Keratinocyte (primary cell): Measurements from ENCODE around the gene CDC20. TPM values are rescaled to one million over a fixed set of nuclear protein-coding genes. Genes with fewer than 3 reads are reported as not detected.

ENCODE experiments used
- DNase-seq: peaks from one replicate; pipeline ENCODE4 v3.0.0-alpha.2; 2011; ENCODE audit warnings: low read depth, missing footprints, low spot score
- FAIRE-seq: peaks from 2 replicates; lab custom pipeline; 2011; peaks lifted over from hg19 to GRCh38; lab: Jason Lieb, UNC
- H2AFZ ChIP-seq: 2 replicates; pipeline ENCODE4 v1.6.0; 2012; ENCODE audit warnings: low read length, control low read depth, inconsistent platforms; ENCODE audit not compliant: control insufficient read depth
- H3K27ac ChIP-seq: 2 replicates; pipeline ENCODE4 v1.5.1; 2011; ENCODE audit warnings: low read length; ENCODE audit not compliant: control insufficient read depth, insufficient read depth
- H3K27me3 ChIP-seq: 3 replicates; pipeline ENCODE4 v1.6.0; 2011; ENCODE audit warnings: low read length; ENCODE audit not compliant: control insufficient read depth, insufficient read depth; ENCODE audit errors: extremely low read depth
- H3K36me3 ChIP-seq, 2 experiments: 2 replicates in 1 of 2; 3 replicates in 1 of 2; pipeline ENCODE4 v1.5.1; 2011; ENCODE audit warnings: low read length in 2 of 2, mild to moderate bottlenecking in 1 of 2; ENCODE audit not compliant: control insufficient read depth in 2 of 2, insufficient read depth in 2 of 2; ENCODE audit errors: extremely low read depth in 1 of 2
- H3K4me1 ChIP-seq: 3 replicates; pipeline ENCODE4 v1.5.1; 2011; ENCODE audit warnings: low read length; ENCODE audit not compliant: control insufficient read depth, insufficient read depth; ENCODE audit errors: extremely low read depth
- H3K4me2 ChIP-seq: 3 replicates; pipeline ENCODE4 v1.6.0; 2011; ENCODE audit warnings: low read depth, low read length; ENCODE audit not compliant: control insufficient read depth, insufficient read depth; ENCODE audit errors: extremely low read depth
- H3K4me3 ChIP-seq, 3 experiments: fragments of 200-600 bp in 1 of 3; sonication (generic) in 1 of 3; 2 replicates in 2 of 3; 3 replicates in 1 of 3; pipeline ENCODE4 v1.5.1; 2011 to 2016; ENCODE audit warnings: low read length in 3 of 3, mild to moderate bottlenecking in 3 of 3, control low read depth in 2 of 3, inconsistent platforms in 1 of 3, low read depth in 1 of 3, mixed read lengths in 1 of 3, mixed run types in 1 of 3, moderate library complexity in 1 of 3; ENCODE audit not compliant: control insufficient read depth in 2 of 3, insufficient read depth in 2 of 3; ENCODE audit errors: extremely low read depth in 1 of 3
- H3K79me2 ChIP-seq: 2 replicates; pipeline ENCODE4 v1.6.0; 2012; ENCODE audit warnings: low read length; ENCODE audit not compliant: control insufficient read depth, insufficient read depth
- H3K9ac ChIP-seq: 3 replicates; pipeline ENCODE4 v1.6.0; 2011; ENCODE audit warnings: low read length; ENCODE audit not compliant: control insufficient read depth, insufficient read depth; ENCODE audit errors: extremely low read depth
- H3K9me1 ChIP-seq: 3 replicates; pipeline ENCODE4 v1.6.0; 2011; ENCODE audit warnings: low read length; ENCODE audit not compliant: control insufficient read depth, insufficient read depth; ENCODE audit errors: extremely low read depth
- H3K9me3 ChIP-seq: 2 replicates; pipeline ENCODE4 v1.5.1; 2012; ENCODE audit warnings: low read depth, low read length; ENCODE audit not compliant: control insufficient read depth
- H4K20me1 ChIP-seq: 3 replicates; pipeline ENCODE4 v1.6.0; 2011; ENCODE audit warnings: low read length; ENCODE audit not compliant: control insufficient read depth, insufficient read depth; ENCODE audit errors: extremely low read depth
- CTCF ChIP-seq, 3 experiments: IDR thresholded peaks in 1 of 3; conservative IDR thresholded peaks in 1 of 3; optimal IDR thresholded peaks in 1 of 3; 2 replicates in 2 of 3; 3 replicates in 1 of 3; pipeline versions ENCODE3 to v1.5.1; 2011; ENCODE audit warnings: low read length in 3 of 3, mild to moderate bottlenecking in 3 of 3, moderate library complexity in 2 of 3, control low read depth in 1 of 3, inconsistent platforms in 1 of 3; ENCODE audit not compliant: insufficient read depth in 2 of 3; ENCODE audit errors: extremely low read depth in 1 of 3
- EZH2 ChIP-seq: IDR thresholded peaks from one replicate; pipeline ENCODE4 v1.6.1; 2012; ENCODE audit warnings: inconsistent platforms, mild to moderate bottlenecking, low read length, moderate library complexity
- dilution Hi-C: fragments of 300-500 bp; cut with MboI; formaldehyde crosslinking; loops from one replicate; pipeline ENCODE4 v1.7.0; 2020; ENCODE audit warnings: low sequenced_read_pairs; ENCODE audit not compliant: extremely low pct_ligation_motif_present
- polyA plus RNA-seq, 5 experiments: library from polyadenylated mRNA; depleted of rRNA in 3 of 5; stranded (reverse) in 3 of 5; stranded (forward) in 1 of 5; unstranded in 1 of 5; fragments of >200 nt; gene quantifications; 1 replicate in 1 of 5; 2 replicates in 3 of 5; 3 replicates in 1 of 5; pipeline versions ENCODE4 v1.2.1 to v1.2.3, GENCODE V29; 2011 to 2012; ENCODE audit warnings: missing spikeins in 2 of 5, low read depth in 1 of 5, low replicate concordance in 1 of 5

The CDC20 gene
- polyA plus RNA-seq, 1 donor (not counting 4 experiments of a cell fraction or from before 2014, with no cell fraction given), result 84.2 TPM

DNA sequence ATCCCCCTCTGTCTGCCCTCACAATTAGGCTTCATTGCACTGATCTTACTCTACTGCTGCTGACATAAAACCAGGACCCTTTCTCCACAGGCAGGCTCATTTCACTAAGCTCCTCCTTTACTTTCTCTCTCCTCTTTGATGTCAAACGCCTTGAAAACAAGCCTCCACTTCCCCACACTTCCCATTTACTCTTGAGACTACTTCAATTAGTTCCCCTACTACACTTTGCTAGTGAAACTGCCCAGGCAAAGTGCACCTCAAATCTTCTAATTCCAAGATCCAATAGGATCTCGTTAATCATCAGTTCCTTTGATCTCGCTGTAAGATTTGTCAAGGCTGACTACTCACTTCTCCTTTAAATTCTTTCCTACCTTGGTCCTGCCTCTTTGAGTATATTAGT is 5.9 kb upstream of the CDC20 start:
- Histone ChIP-seq H3K79me2 (no peaks in the 10 kb centered on the region), H3K36me3 (no peaks in the 10 kb centered on the region), H3K4me3 (no peak overlapping the region), H3K9me3 (no peaks in the 10 kb centered on the region), H3K4me1 (peaks cover 17% of the 10 kb centered on the region), H3K27ac (no peak overlapping the region), H3K9me1 (no peaks in the 10 kb centered on the region), H3K27me3 (no peaks in the 10 kb centered on the region), H4K20me1 (no peaks in the 10 kb centered on the region), H2AFZ (no peak overlapping the region), H3K4me2 (no peak overlapping the region), H3K9ac (no peak overlapping the region)
- TF ChIP-seq CTCF (optimal IDR thresholded peaks at IDR 0.05 in 1 of 3, IDR thresholded peaks at IDR 0.05 in 1 of 3, conservative IDR thresholded peaks at IDR 0.05 in 1 of 3; ENCODE audit: extremely low read depth in 1 of 3, insufficient read depth in 2 of 3, low read length in 3 of 3) (no peak), EZH2 (no peak)
- DNase-seq (no peak), FAIRE-seq (no peak)
- dilution Hi-C loops, result no loop called here

GRCh38 chr1:43354471-43354870 is 4.3 kb upstream of the CDC20 start:
- DNase-seq (no peak), FAIRE-seq (no peak)
- Histone ChIP-seq H3K4me2 (no peak overlapping the region), H3K27me3 (no peaks in the 10 kb centered on the region), H3K9ac (no peak overlapping the region), H3K4me1 (peaks cover 9% of the 10 kb centered on the region), H3K27ac (no peak overlapping the region), H2AFZ (no peak overlapping the region), H3K36me3 (no peaks in the 10 kb centered on the region), H3K79me2 (peaks cover 9% of the 10 kb centered on the region), H4K20me1 (no peaks in the 10 kb centered on the region), H3K4me3 (no peak overlapping the region), H3K9me1 (no peaks in the 10 kb centered on the region), H3K9me3 (no peaks in the 10 kb centered on the region)
- dilution Hi-C loops, result no loop called here
- TF ChIP-seq EZH2, result no peak
- no peak for TF ChIP-seq CTCF (optimal IDR thresholded peaks at IDR 0.05 in 1 of 3, IDR thresholded peaks at IDR 0.05 in 1 of 3, conservative IDR thresholded peaks at IDR 0.05 in 1 of 3; ENCODE audit: extremely low read depth in 1 of 3, insufficient read depth in 2 of 3, low read length in 3 of 3)
